Measurements from ENCODE around the gene KRT7. TPM values are rescaled to one million over a fixed set of nuclear protein-coding genes. Genes with fewer than 3 reads are reported as not detected.

KRT7 gene
- total and polyA plus RNA-seq, 2 donors (not counting 1 experiment from before 2014, with no cell fraction given): not detected

- Histone ChIP-seq H2AFZ (ENCODE audit: insufficient read depth, low read depth, low read length, poor library complexity, severe bottlenecking) (no peak overlapping the region), H3K27ac (ENCODE audit: low read length in 2 of 2) (no peak overlapping the region), H3K79me2 (ENCODE audit: control insufficient read depth, insufficient read depth, low read length) (no peaks in the 10 kb centered on the region), H4K20me1 (ENCODE audit: control insufficient read depth, insufficient read depth, low read length, poor library complexity, severe bottlenecking) (no peaks in the 10 kb centered on the region), H3K4me2 (replicated peaks; ENCODE audit: low read depth, low read length, poor library complexity, severe bottlenecking) (no peak overlapping the region), H3K4me1 (ENCODE audit: control insufficient read depth in 2 of 2, insufficient read depth in 2 of 2, low read length in 2 of 2) (no peaks in the 10 kb centered on the region), H3K4me3 (ENCODE audit: control extremely low read depth in 1 of 5, extremely low read depth in 1 of 5, insufficient read depth in 1 of 5, low read depth in 2 of 5, low read length in 4 of 5) (no peak overlapping the region), H3K27me3 (replicated peaks in 1 of 4; ENCODE audit: control extremely low read depth in 1 of 4, control insufficient read depth in 3 of 4, insufficient read depth in 4 of 4, low read length in 3 of 4) (peaks cover 0 to 4% (median 0%) of the 10 kb centered on the region in 4 experiments), H3K36me3 (replicated peaks in 1 of 2; ENCODE audit: control extremely low read depth in 1 of 2, control insufficient read depth in 1 of 2, extremely low read depth in 1 of 2, insufficient read depth in 2 of 2, low read length in 1 of 2) (no peaks in the 10 kb centered on the region), H3K9me3 (ENCODE audit: control extremely low read depth in 1 of 3, control insufficient read depth in 2 of 3, insufficient read depth in 1 of 3, low read length in 2 of 3) (no peaks in the 10 kb centered on the region), H3K9ac (ENCODE audit: low read length) (no peak overlapping the region)
- CTCF ChIA-PET: no interaction called here
- no peak overlapping the region for H3K27ac Mint-ChIP-seq
- H3K27me3 Mint-ChIP-seq: peaks cover 41% of the 10 kb centered on the region
- no peaks in the 10 kb centered on the region for H3K4me1 Mint-ChIP-seq
- intact Hi-C loops (cut with micrococcal nuclease): no loop called here
- H3K9me3 Mint-ChIP-seq (ENCODE audit: insufficient read depth): no peaks in the 10 kb centered on the region
- WGBS (ENCODE audit: insufficient coverage): 90% methylated on average over 7 of the region's 7 CpGs
- DNase-seq (no peak), ATAC-seq (ENCODE audit: low read depth) (no peak)
- no peak overlapping the region for H3K4me3 Mint-ChIP-seq
- TF ChIP-seq EZH2 (IDR thresholded peaks at IDR 0.05; ENCODE audit: borderline replicate concordance, insufficient read depth, low read depth, low read length, poor library complexity, severe bottlenecking): no peak
- TF ChIP-seq CTCF (IDR thresholded peaks at IDR 0.05): no peak
- POLR2A ChIA-PET: no interaction called here
These were observed 22.7 kb upstream of the KRT7 start for GRCh38 chr12:52210186-52210924.

GRCh38 chr12:52210925-52211650 lies 22.0 kb upstream of the KRT7 start:
- no peak for DNase-seq
- H4K20me1 ChIP-seq (ENCODE audit: control insufficient read depth, insufficient read depth, low read length, poor library complexity, severe bottlenecking): no peaks in the 10 kb centered on the region
- Mint-ChIP-seq H3K27ac (no peak overlapping the region), H3K27me3 (peaks cover 41% of the 10 kb centered on the region), H3K4me3 (no peak overlapping the region), H3K4me1 (no peaks in the 10 kb centered on the region), H3K9me3 (ENCODE audit: insufficient read depth) (no peaks in the 10 kb centered on the region)
- no peaks in the 10 kb centered on the region for H3K36me3 ChIP-seq (replicated peaks in 1 of 2; ENCODE audit: control extremely low read depth in 1 of 2, control insufficient read depth in 1 of 2, extremely low read depth in 1 of 2, insufficient read depth in 2 of 2, low read length in 1 of 2)
- H3K4me3 ChIP-seq (ENCODE audit: control extremely low read depth in 1 of 5, extremely low read depth in 1 of 5, insufficient read depth in 1 of 5, low read depth in 2 of 5, low read length in 4 of 5): no peak overlapping the region
- no peak overlapping the region for H3K27ac ChIP-seq (ENCODE audit: low read length in 2 of 2)
- no peak overlapping the region for H2AFZ ChIP-seq (ENCODE audit: insufficient read depth, low read depth, low read length, poor library complexity, severe bottlenecking)
- H3K27me3 ChIP-seq (replicated peaks in 1 of 4; ENCODE audit: control extremely low read depth in 1 of 4, control insufficient read depth in 3 of 4, insufficient read depth in 4 of 4, low read length in 3 of 4): peaks cover 0 to 4% (median 0%) of the 10 kb centered on the region in 4 experiments
- no peak for TF ChIP-seq EZH2 (IDR thresholded peaks at IDR 0.05; ENCODE audit: borderline replicate concordance, insufficient read depth, low read depth, low read length, poor library complexity, severe bottlenecking)
- no peak for TF ChIP-seq CTCF (IDR thresholded peaks at IDR 0.05)
- ChIA-PET POLR2A (no interaction called here), CTCF (interaction anchor here (0.5 kb wide), 1 partner anchor 1207 kb away, joined by 3 read pairs; no protein-coding TSS in a partner anchor)
- H3K4me2 ChIP-seq (replicated peaks; ENCODE audit: low read depth, low read length, poor library complexity, severe bottlenecking): no peak overlapping the region
- WGBS (ENCODE audit: insufficient coverage): 84% methylated on average over 6 of the region's 10 CpGs
- H3K4me1 ChIP-seq (ENCODE audit: control insufficient read depth in 2 of 2, insufficient read depth in 2 of 2, low read length in 2 of 2): no peaks in the 10 kb centered on the region
- no peak for ATAC-seq (ENCODE audit: low read depth)
- H3K9ac ChIP-seq (ENCODE audit: low read length): no peak overlapping the region
- intact Hi-C loops (cut with micrococcal nuclease): no loop called here
- H3K9me3 ChIP-seq (ENCODE audit: control extremely low read depth in 1 of 3, control insufficient read depth in 2 of 3, insufficient read depth in 1 of 3, low read length in 2 of 3): no peaks in the 10 kb centered on the region
- no peaks in the 10 kb centered on the region for H3K79me2 ChIP-seq (ENCODE audit: control insufficient read depth, insufficient read depth, low read length)
